Measurements from ENCODE around the gene GALK2. TPM values are rescaled to one million over a fixed set of nuclear protein-coding genes. Genes with fewer than 3 reads are reported as not detected.

Gene GALK2
- total RNA-seq, 4 donors from 2014 or later = 34.5 to 56.6 (median 47.4) TPM

GRCh38 chr15:49145651-49146609 lies 24.1 kb upstream of the GALK2 start:
- no peaks in the 10 kb centered on the region for H3K9me3 ChIP-seq
- peaks cover 0 to 30% (median 13%) of the 10 kb centered on the region in 3 donors for H3K36me3 ChIP-seq
- no peaks in the 10 kb centered on the region for H3K27me3 ChIP-seq
- no peak for TF ChIP-seq EP300 (IDR thresholded peaks at IDR 0.05)
- TF ChIP-seq, protein P1, sequence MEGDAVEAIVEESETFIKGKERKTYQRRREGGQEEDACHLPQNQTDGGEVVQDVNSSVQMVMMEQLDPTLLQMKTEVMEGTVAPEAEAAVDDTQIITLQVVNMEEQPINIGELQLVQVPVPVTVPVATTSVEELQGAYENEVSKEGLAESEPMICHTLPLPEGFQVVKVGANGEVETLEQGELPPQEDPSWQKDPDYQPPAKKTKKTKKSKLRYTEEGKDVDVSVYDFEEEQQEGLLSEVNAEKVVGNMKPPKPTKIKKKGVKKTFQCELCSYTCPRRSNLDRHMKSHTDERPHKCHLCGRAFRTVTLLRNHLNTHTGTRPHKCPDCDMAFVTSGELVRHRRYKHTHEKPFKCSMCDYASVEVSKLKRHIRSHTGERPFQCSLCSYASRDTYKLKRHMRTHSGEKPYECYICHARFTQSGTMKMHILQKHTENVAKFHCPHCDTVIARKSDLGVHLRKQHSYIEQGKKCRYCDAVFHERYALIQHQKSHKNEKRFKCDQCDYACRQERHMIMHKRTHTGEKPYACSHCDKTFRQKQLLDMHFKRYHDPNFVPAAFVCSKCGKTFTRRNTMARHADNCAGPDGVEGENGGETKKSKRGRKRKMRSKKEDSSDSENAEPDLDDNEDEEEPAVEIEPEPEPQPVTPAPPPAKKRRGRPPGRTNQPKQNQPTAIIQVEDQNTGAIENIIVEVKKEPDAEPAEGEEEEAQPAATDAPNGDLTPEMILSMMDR (IDR thresholded peaks at IDR 0.05) = peak; percentile 37 to 70 (median 56)
- TF ChIP-seq POLR2A (IDR thresholded peaks at IDR 0.05) = no peak
- H3K27ac ChIP-seq = peak overlapping the region in 3 of 4 donors; percentile 1 to 67 (median 47)
- peaks cover 0 to 70% (median 11%) of the 10 kb centered on the region in 4 donors for H3K4me1 ChIP-seq
- WGBS, 2 donors = 18 to 24% methylated on average over 3 of the region's 3 CpGs
- H3K4me3 ChIP-seq = no peak overlapping the region
- DNase-seq (ENCODE audit: low spot score in 2 of 2) = peak in 1 of 2 donors; percentile 71

DNA sequence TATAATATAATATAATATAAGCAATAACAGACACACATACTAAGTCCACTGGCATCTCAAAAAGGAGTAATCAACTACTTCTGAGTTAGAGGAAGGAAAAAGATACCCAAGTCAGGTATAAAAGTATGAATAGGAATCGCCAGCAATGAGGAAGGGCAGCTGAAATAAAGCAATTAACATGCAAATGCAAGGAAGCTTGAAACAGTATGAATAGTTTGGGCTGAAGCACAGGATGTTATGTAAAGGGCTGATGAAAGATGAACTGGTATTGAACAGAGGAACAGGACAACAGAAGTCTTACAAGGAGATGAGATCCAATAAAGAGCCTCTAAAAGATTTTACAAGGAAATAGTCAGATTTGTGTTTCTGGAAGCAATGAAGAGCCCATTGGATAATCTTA lies 21.7 kb upstream of the GALK2 start:
- Histone ChIP-seq H3K27me3 (no peaks in the 10 kb centered on the region), H3K9me3 (no peaks in the 10 kb centered on the region), H3K36me3 (peaks cover 0 to 8% (median 6%) of the 10 kb centered on the region in 3 donors), H3K4me3 (no peak overlapping the region), H3K27ac (peak overlapping the region in 2 of 4 donors; percentile 13 to 15), H3K4me1 (peaks cover 0 to 91% (median 11%) of the 10 kb centered on the region in 4 donors)
- TF ChIP-seq EP300 (IDR thresholded peaks at IDR 0.05) (no peak), POLR2A (IDR thresholded peaks at IDR 0.05) (no peak)
- TF ChIP-seq, protein P1 (IDR thresholded peaks at IDR 0.05) = no peak
- 50 to 74% methylated on average over 1 of the region's 1 CpG for WGBS, 2 donors
- DNase-seq (ENCODE audit: low spot score in 2 of 2) = no peak

- 79 to 93% methylated on average over 1 of the region's 1 CpG for WGBS, 2 donors
- H3K27ac ChIP-seq = peak overlapping the region in 2 of 4 donors; percentile 13 to 15
- no peak for DNase-seq (ENCODE audit: low spot score in 2 of 2)
- H3K9me3 ChIP-seq = no peaks in the 10 kb centered on the region
- H3K4me1 ChIP-seq = peaks cover 0 to 96% (median 13%) of the 10 kb centered on the region in 4 donors
- H3K36me3 ChIP-seq = peaks cover 0 to 4% (median 2%) of the 10 kb centered on the region in 3 donors
- H3K27me3 ChIP-seq = no peaks in the 10 kb centered on the region
- no peak for TF ChIP-seq POLR2A (IDR thresholded peaks at IDR 0.05)
- TF ChIP-seq, protein P1 (IDR thresholded peaks at IDR 0.05) = no peak
- no peak for TF ChIP-seq EP300 (IDR thresholded peaks at IDR 0.05)
- H3K4me3 ChIP-seq = no peak overlapping the region
These were observed 21.3 kb upstream of the GALK2 start for GRCh38 chr15:49148727-49149126.

- H3K36me3 ChIP-seq = no peaks in the 10 kb centered on the region
- H3K27ac ChIP-seq = no peak overlapping the region
- no peak overlapping the region for H3K4me3 ChIP-seq
- H3K9me3 ChIP-seq = no peaks in the 10 kb centered on the region
- DNase-seq (ENCODE audit: low spot score in 2 of 2) = no peak
- H3K4me1 ChIP-seq = peaks cover 3 to 86% (median 16%) of the 10 kb centered on the region in 4 donors
- no peaks in the 10 kb centered on the region for H3K27me3 ChIP-seq
- 76 to 78% methylated on average over 3 of the region's 3 CpGs for WGBS, 2 donors
- TF ChIP-seq, protein P1 (IDR thresholded peaks at IDR 0.05) = no peak
- no peak for TF ChIP-seq EP300 (IDR thresholded peaks at IDR 0.05)
These were observed 18.2 kb upstream of the GALK2 start for GRCh38 chr15:49151831-49152230.

All from tibial nerve (tissue), 4 donors.